SH-SY5Y (cell line): Measurements from ENCODE around the gene NAALADL2.

Experiments used
- GATA2 ChIP-seq: IDR thresholded peaks from 2 replicates; pipeline ENCODE4 v1.6.1; 2011; ENCODE audit warnings: mild to moderate bottlenecking, low read depth, low read length
- GATA3 ChIP-seq: IDR thresholded peaks from 2 replicates; pipeline ENCODE4 v1.6.1; 2011; ENCODE audit warnings: low read depth, mild to moderate bottlenecking, low read length, moderate library complexity

- no peak for TF ChIP-seq GATA2
- no peak for TF ChIP-seq GATA3
These were observed 789.8 kb downstream of the NAALADL2 start for GRCh38 chr3:175648899-175649298.
